ENCODE measurements around the gene IFT122.
A peak's percentile ranks its signal among the peaks of the same experiment; 100 is the strongest.

The IFT122 gene

GRCh38 chr3:129461461-129462146 is 21.6 kb downstream of the IFT122 start:
- H3K27ac ChIP-seq: peak overlapping the region; percentile 77
- H3K9ac ChIP-seq: no peak overlapping the region
- H3K36me3 ChIP-seq (ENCODE audit: control insufficient read depth, insufficient read depth, low read length): no peaks in the 10 kb centered on the region

GRCh38 chr3:129462361-129462968 is 22.4 kb downstream of the IFT122 start:
- Histone ChIP-seq H3K9ac (no peak overlapping the region), H3K36me3 (ENCODE audit: control insufficient read depth, insufficient read depth, low read length) (no peaks in the 10 kb centered on the region), H2AFZ (no peak overlapping the region), H3K27ac (peak overlapping the region; percentile 77), H3K79me2 (no peaks in the 10 kb centered on the region), H3K4me3 (ENCODE audit: low read depth, low read length) (no peak overlapping the region), H3K27me3 (ENCODE audit: control insufficient read depth, insufficient read depth, low read length) (no peaks in the 10 kb centered on the region), H3K4me2 (ENCODE audit: low read length) (no peak overlapping the region), H3K4me1 (peaks cover 16% of the 10 kb centered on the region), H3K9me3 (ENCODE audit: control insufficient read depth, low read length) (no peaks in the 10 kb centered on the region)
- TF ChIP-seq CTCF (IDR thresholded peaks at IDR 0.05): no peak

More at GRCh38 chr3:129461461-129462146, 21.6 kb downstream of the IFT122 start:
- no peaks in the 10 kb centered on the region for H3K79me2 ChIP-seq
- H3K4me3 ChIP-seq (ENCODE audit: low read depth, low read length): no peak overlapping the region
- TF ChIP-seq CTCF (IDR thresholded peaks at IDR 0.05): no peak
- no peak overlapping the region for H3K4me2 ChIP-seq (ENCODE audit: low read length)
- H3K9me3 ChIP-seq (ENCODE audit: control insufficient read depth, low read length): no peaks in the 10 kb centered on the region
- H3K4me1 ChIP-seq: peaks cover 16% of the 10 kb centered on the region
- no peaks in the 10 kb centered on the region for H3K27me3 ChIP-seq (ENCODE audit: control insufficient read depth, insufficient read depth, low read length)
- peak overlapping the region; percentile 5 for H2AFZ ChIP-seq

GRCh38 chr3:129463094-129463493 is 23.1 kb downstream of the IFT122 start:
- H3K4me2 ChIP-seq (ENCODE audit: low read length): no peak overlapping the region
- TF ChIP-seq CTCF (IDR thresholded peaks at IDR 0.05): no peak
- no peaks in the 10 kb centered on the region for H3K36me3 ChIP-seq (ENCODE audit: control insufficient read depth, insufficient read depth, low read length)
- no peaks in the 10 kb centered on the region for H3K79me2 ChIP-seq
- no peaks in the 10 kb centered on the region for H3K27me3 ChIP-seq (ENCODE audit: control insufficient read depth, insufficient read depth, low read length)
- no peaks in the 10 kb centered on the region for H3K9me3 ChIP-seq (ENCODE audit: control insufficient read depth, low read length)
- peaks cover 16% of the 10 kb centered on the region for H3K4me1 ChIP-seq
- H3K27ac ChIP-seq: no peak overlapping the region
- H3K9ac ChIP-seq: no peak overlapping the region
- H3K4me3 ChIP-seq (ENCODE audit: low read depth, low read length): no peak overlapping the region
- no peak overlapping the region for H2AFZ ChIP-seq

DNA sequence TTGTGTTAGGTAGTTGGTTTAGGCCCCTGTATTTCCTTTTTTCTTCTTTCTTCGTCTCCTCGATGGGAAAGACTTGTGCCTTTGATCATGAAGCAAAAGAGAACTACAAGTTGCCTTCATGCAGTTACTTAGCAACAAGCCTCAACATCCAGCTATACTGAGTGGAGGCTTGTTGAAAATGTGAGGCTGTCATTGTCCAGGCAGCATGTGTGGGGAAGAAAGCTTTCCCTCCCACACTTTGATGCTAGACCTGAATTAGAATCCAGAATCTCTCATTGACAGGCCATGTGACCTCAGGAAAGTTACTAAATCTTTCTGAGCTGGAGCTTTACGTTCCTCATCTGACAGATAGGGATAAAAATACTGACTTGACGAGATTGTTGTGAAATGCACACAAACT is 23.7 kb downstream of the IFT122 start:
- Histone ChIP-seq H3K79me2 (no peaks in the 10 kb centered on the region), H3K27ac (no peak overlapping the region)

More for the DNA sequence above, 23.7 kb downstream of the IFT122 start:
- Histone ChIP-seq H3K4me3 (ENCODE audit: low read depth, low read length) (no peak overlapping the region), H3K4me1 (peaks cover 16% of the 10 kb centered on the region), H3K27me3 (ENCODE audit: control insufficient read depth, insufficient read depth, low read length) (no peaks in the 10 kb centered on the region), H3K9ac (no peak overlapping the region), H3K4me2 (ENCODE audit: low read length) (no peak overlapping the region), H2AFZ (no peak overlapping the region), H3K36me3 (ENCODE audit: control insufficient read depth, insufficient read depth, low read length) (no peaks in the 10 kb centered on the region), H3K9me3 (ENCODE audit: control insufficient read depth, low read length) (no peaks in the 10 kb centered on the region)
- TF ChIP-seq CTCF (IDR thresholded peaks at IDR 0.05): no peak

Measured in parathyroid adenoma (tissue), 2 donors.